ENCODE measurements around the gene STARD10.
"Not testable (repeated sequence)": the region's sequence is repeated elsewhere in the genome, so short reads cannot be mapped to it uniquely, and the experiment has no call there.

- TF ChIP-seq EZH2 (IDR thresholded peaks at IDR 0.05; ENCODE audit: insufficient read depth, low read length); CTCF (IDR thresholded peaks at IDR 0.05; ENCODE audit: insufficient read depth, low read depth, low read length): not testable (repeated sequence)
These were observed 2.6 kb downstream of the STARD10 start for GRCh38 chr11:72791228-72791627.

Measured in astrocyte (in vitro differentiated cells and primary cell).